ENCODE data around the gene CIAO2A.

DNA sequence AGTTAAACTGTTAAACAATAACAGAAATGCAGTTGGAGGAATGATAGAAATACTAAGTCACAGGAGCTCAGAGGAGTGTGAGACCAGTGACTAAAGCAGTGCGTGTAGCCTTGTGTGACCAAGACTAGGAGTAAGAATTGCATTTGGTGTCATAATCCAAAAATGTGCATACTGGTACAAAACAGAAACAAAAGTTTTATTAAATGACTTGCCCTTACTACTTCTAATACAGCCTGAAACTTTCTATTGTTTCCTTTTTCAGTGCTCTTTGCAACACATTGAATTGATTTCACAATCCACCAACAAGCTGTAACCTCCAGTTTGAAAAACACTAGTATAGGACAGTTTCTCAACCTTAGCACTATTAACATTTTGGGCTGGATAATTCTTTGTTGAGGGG is 19.3 kb upstream of the CIAO2A start:
- TF ChIP-seq TAF1 (IDR thresholded peaks at IDR 0.05; ENCODE audit: low read depth), result no peak
- TF ChIP-seq, protein P1, sequence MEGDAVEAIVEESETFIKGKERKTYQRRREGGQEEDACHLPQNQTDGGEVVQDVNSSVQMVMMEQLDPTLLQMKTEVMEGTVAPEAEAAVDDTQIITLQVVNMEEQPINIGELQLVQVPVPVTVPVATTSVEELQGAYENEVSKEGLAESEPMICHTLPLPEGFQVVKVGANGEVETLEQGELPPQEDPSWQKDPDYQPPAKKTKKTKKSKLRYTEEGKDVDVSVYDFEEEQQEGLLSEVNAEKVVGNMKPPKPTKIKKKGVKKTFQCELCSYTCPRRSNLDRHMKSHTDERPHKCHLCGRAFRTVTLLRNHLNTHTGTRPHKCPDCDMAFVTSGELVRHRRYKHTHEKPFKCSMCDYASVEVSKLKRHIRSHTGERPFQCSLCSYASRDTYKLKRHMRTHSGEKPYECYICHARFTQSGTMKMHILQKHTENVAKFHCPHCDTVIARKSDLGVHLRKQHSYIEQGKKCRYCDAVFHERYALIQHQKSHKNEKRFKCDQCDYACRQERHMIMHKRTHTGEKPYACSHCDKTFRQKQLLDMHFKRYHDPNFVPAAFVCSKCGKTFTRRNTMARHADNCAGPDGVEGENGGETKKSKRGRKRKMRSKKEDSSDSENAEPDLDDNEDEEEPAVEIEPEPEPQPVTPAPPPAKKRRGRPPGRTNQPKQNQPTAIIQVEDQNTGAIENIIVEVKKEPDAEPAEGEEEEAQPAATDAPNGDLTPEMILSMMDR (IDR thresholded peaks at IDR 0.05; ENCODE audit: poor library complexity, severe bottlenecking), result no peak

Measured in neural cell (in vitro differentiated cells).